ENCODE data around the gene C9orf43.

The C9orf43 gene

GRCh38 chr9:113474360-113475028, 63.9 kb downstream of the C9orf43 start:
- DNase-seq (ENCODE audit: low read depth), result no peak
- TF ChIP-seq CTCF (IDR thresholded peaks at IDR 0.05; ENCODE audit: control insufficient read depth, extremely low read depth, insufficient read depth), result no peak
- H3K4me3 ChIP-seq (ENCODE audit: low read depth, low read length), result no peak overlapping the region

- no peak for DNase-seq (ENCODE audit: low read depth)
- no peak overlapping the region for H3K4me3 ChIP-seq (ENCODE audit: low read depth, low read length)
- TF ChIP-seq CTCF (IDR thresholded peaks at IDR 0.05; ENCODE audit: control insufficient read depth, extremely low read depth, insufficient read depth), result no peak
These were observed 64.5 kb downstream of the C9orf43 start for GRCh38 chr9:113475031-113475430.

DNA sequence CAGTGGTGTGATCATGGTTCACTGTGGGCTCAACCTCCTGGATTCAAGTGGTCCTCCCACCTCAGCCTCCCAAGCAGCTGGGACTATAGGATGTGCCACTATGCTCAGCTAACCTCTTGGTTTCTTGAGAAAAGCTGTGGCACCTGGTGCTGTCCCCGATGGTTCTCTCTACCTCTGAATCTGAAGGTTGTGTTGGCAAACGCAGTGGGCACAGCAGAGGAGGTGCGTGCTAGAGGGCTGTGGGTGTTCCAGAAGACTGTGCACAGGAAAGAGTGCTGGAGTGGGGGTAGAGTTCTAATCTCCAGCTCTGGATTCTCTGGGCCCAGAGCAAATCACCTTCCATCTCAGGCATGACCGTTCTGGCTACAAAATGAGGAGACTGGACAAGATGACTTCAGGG, 65.4 kb downstream of the C9orf43 start:
- no peak for TF ChIP-seq CTCF (IDR thresholded peaks at IDR 0.05; ENCODE audit: control insufficient read depth, extremely low read depth, insufficient read depth)
- no peak overlapping the region for H3K4me3 ChIP-seq (ENCODE audit: low read depth, low read length)
- no peak for DNase-seq (ENCODE audit: low read depth)

DNA sequence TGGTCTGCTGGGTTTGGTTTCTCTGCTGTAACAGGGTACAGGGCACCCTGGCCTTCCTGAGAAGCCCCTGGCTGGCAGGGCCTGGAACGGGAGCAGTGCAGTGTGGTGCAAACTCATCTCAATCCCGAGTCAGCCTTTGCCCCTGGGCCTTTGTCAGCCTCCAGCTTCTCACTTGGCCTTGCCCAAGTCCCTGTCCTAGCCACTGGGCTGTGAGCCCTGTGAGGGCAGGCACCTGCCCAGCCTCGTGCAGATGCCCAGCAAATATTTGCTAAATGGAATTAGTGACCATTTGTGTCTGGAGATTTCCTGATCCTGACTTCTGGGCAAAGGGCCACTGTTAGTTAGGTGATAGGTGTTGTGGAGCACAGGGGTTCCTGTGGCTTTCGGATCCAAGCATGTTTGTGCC, 66.0 kb downstream of the C9orf43 start:
- no peak overlapping the region for H3K4me3 ChIP-seq (ENCODE audit: low read depth, low read length)
- no peak for TF ChIP-seq CTCF (IDR thresholded peaks at IDR 0.05; ENCODE audit: control insufficient read depth, extremely low read depth, insufficient read depth)
- no peak for DNase-seq (ENCODE audit: low read depth)

GRCh38 chr9:113477058-113477457, 66.5 kb downstream of the C9orf43 start:
- H3K4me3 ChIP-seq (ENCODE audit: low read depth, low read length), result no peak overlapping the region
- DNase-seq (ENCODE audit: low read depth), result no peak
- TF ChIP-seq CTCF (IDR thresholded peaks at IDR 0.05; ENCODE audit: control insufficient read depth, extremely low read depth, insufficient read depth), result no peak

DNA sequence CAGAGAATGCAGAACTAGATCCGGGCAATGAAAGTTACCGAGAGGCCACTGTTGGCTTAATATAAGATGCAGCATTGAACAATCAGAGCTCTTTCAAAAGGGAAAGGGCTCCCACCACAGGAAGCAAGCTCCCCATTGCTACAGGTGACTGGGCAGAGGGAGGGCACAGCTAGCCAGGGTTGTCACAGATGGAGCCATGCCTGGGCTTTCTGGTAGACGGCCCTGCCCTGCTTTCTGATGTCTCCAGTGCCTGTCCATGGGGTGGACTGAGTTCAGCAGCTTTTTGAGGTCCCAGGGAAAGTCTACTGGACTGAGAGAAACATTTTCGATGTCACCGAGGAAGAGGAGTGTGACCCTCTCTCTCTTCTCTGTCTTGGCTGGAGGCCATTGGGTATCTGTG, 67.1 kb downstream of the C9orf43 start:
- DNase-seq (ENCODE audit: low read depth), result no peak
- no peak overlapping the region for H3K4me3 ChIP-seq (ENCODE audit: low read depth, low read length)
- TF ChIP-seq CTCF (IDR thresholded peaks at IDR 0.05; ENCODE audit: control insufficient read depth, extremely low read depth, insufficient read depth), result no peak

DNA sequence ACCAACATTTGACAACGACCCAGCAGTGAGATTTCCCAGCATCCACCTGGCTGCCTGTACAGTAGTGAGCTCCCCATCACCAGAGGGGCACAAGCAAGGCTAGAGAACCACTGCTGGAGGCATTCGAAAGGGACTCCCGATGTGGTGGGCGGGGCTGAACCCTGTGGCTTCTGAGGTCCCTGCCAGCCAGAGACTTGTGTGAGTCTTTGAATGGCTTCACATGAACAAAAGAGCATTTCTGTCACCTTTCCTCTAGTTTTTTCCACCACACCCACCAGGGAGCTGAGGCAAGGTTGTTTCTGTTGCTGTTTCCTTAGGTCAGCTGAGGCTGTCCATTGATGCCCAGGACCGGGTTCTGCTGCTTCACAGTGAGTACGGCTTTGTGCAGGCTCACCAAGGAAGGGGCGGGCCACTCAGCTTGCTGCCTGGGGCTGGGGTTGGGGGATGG, 68.7 kb downstream of the C9orf43 start:
- no peak for TF ChIP-seq CTCF (IDR thresholded peaks at IDR 0.05; ENCODE audit: control insufficient read depth, extremely low read depth, insufficient read depth)
- no peak for DNase-seq (ENCODE audit: low read depth)
- H3K4me3 ChIP-seq (ENCODE audit: low read depth, low read length), result no peak overlapping the region

All from LNCaP clone FGC (cell line).